Immature natural killer cell (primary cell): Measurements from ENCODE around the gene STOX2. TPM values are rescaled to one million over a fixed set of nuclear protein-coding genes. Genes with fewer than 3 reads are reported as not detected.

Experiments used
- DNase-seq, 3 donors: peaks; one replicate each; pipeline ENCODE4 v3.0.0; 2022; ENCODE audit warnings: mixed read lengths in 1 of 3
- H3K27ac Mint-ChIP-seq, 6 donors: one replicate each; pipeline ENCODE4 v1.8.0; 2020; ENCODE audit warnings: mixed read lengths in 6 of 6, mild to moderate bottlenecking in 5 of 6, inconsistent platforms in 4 of 6, moderate library complexity in 3 of 6
- H3K27me3 Mint-ChIP-seq, 3 donors: one replicate each; pipeline ENCODE4 v1.8.0; 2020 to 2021; ENCODE audit warnings: low read depth in 3 of 3, mild to moderate bottlenecking in 3 of 3, mixed read lengths in 3 of 3, moderate library complexity in 3 of 3, inconsistent platforms in 1 of 3
- H3K36me3 Mint-ChIP-seq, 3 donors: one replicate each; pipeline ENCODE4 v1.8.0; 2020; ENCODE audit warnings: mixed read lengths in 3 of 3, inconsistent platforms in 2 of 3, mild to moderate bottlenecking in 2 of 3
- H3K4me1 Mint-ChIP-seq, 2 donors: one replicate each; pipeline ENCODE4 v1.8.0; 2020; ENCODE audit warnings: inconsistent platforms in 2 of 2, mild to moderate bottlenecking in 2 of 2, mixed read lengths in 2 of 2, moderate library complexity in 1 of 2
- H3K4me3 Mint-ChIP-seq, 5 donors: one replicate each; pipeline ENCODE4 v1.8.0; 2020; ENCODE audit warnings: mild to moderate bottlenecking in 5 of 5, mixed read lengths in 5 of 5, inconsistent platforms in 3 of 5, moderate library complexity in 3 of 5
- H3K9me3 Mint-ChIP-seq, 6 donors: one replicate each; pipeline ENCODE4 v1.8.0; 2020; ENCODE audit warnings: mild to moderate bottlenecking in 6 of 6, mixed read lengths in 6 of 6, inconsistent platforms in 4 of 6, moderate library complexity in 3 of 6
- polyA plus RNA-seq, 3 donors: library from polyadenylated mRNA; unstranded; fragments of 300-500 nt; fragmentation: Illumina TruSeq; gene quantifications; one replicate each; pipeline ENCODE4 v1.2.3, GENCODE V29; 2021

Gene STOX2
- polyA plus RNA-seq, 3 donors from 2014 or later = not detected

DNA sequence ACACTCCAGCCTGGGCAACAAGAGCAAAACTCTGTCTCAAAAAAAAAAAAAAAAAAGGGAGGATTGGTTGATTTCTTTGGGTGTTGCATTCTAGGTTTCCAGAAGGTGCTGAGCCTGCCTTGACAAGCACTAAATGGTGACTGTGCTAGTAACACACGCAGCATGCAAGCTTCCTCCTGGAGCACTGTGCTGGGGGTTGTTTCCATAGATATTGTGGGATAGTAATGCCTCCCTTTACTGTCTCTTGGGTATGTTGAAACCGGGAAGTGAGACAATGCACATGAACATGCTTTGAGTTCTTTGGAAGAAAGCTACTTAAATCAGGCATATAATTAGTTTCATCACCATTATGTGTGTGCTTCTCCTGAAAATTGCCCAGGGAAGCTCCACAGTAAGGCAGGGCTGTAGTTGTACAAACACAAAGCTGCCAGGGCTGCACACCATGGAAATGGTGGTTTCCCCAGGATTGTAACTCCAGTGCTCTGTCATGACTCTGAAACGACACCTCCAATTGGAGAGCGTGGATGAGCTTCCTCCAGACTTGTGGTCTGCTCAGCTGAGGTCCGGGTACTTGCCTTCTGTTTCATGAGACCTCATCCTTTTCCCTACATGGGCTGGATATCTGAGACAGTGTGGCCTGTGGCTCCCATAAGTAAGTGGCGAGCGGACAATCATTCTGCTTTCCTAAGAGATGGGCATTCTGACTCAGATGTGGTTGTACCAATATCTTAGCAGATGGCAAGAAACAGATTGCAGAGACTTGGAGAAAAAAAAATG is 31.5 kb upstream of the STOX2 start:
- no peak for DNase-seq
- Mint-ChIP-seq H3K4me3 (no peak overlapping the region), H3K4me1 (no peaks in the 10 kb centered on the region), H3K27me3 (peaks cover 2 to 3% (median 3%) of the 10 kb centered on the region in 3 donors), H3K9me3 (no peaks in the 10 kb centered on the region), H3K27ac (no peak overlapping the region), H3K36me3 (no peaks in the 10 kb centered on the region)

DNA sequence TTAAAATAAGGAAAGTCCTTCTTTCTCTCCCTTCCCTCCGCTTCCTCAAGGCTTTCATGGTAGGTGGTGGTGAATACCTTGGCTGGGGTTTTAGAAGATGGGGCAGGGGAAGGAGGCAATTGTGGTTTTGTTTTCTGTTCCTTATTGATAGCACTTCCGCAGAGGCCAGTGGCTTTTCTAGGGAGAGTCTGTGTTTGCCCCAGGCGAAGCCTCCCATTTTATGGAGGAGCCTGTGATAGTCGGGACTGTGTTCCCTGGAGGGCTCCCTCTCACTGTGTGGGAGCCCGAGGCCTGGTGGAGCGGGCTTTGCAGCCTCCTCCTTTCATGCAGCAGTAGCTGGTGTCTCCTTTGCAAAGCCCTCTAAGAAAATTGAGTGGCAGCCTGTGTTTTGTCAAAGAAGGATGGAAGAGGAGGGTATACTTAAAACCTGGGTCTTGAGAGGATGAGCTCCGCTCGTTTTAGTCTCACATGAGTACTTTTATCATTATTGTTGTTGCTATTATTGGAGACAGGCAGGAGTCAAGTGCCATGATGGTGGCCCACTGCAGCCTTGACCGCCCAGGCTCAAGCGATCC is 29.8 kb upstream of the STOX2 start:
- Mint-ChIP-seq H3K4me3 (no peak overlapping the region), H3K4me1 (no peaks in the 10 kb centered on the region), H3K27ac (no peak overlapping the region), H3K36me3 (no peaks in the 10 kb centered on the region), H3K27me3 (peaks cover 2 to 8% (median 3%) of the 10 kb centered on the region in 3 donors), H3K9me3 (no peaks in the 10 kb centered on the region)
- DNase-seq = no peak

DNA sequence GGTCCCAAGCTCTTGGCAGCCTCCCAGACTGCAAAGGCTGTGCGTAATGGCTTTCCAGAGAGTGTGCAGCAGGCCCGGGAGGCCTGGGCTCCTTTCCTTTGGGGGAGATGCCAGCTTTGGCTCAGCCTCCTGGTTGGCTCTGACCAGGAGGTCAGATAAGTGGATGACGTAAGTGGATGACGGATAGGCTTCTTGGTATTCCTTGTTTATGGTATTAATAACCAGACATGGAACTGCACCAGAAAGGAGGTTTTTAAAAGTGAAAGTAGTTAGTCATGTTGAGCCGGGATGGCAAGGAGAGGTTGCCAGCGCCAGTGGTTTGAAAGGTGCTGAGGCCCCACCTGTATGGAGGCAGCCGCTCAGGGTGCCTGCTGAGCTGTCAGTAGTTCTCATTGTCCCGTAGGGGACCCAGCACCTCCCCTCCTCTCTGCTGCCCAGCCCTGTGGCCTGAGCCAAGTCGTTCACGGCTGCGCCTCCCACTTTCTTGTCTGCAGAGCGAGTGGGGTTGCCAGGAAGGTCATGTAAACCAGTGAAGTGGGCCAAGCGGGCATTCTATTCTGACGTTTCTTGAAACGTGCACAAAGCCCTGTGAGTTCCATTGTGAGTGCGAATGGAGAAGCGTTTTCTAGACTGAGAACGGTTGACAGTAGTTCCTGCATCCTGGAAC is 28.7 kb upstream of the STOX2 start:
- no peak overlapping the region for H3K4me3 Mint-ChIP-seq
- no peak overlapping the region for H3K27ac Mint-ChIP-seq
- H3K36me3 Mint-ChIP-seq = no peaks in the 10 kb centered on the region
- H3K9me3 Mint-ChIP-seq = no peaks in the 10 kb centered on the region
- H3K27me3 Mint-ChIP-seq = peaks cover 2 to 8% (median 3%) of the 10 kb centered on the region in 3 donors
- no peaks in the 10 kb centered on the region for H3K4me1 Mint-ChIP-seq
- no peak for DNase-seq

DNA sequence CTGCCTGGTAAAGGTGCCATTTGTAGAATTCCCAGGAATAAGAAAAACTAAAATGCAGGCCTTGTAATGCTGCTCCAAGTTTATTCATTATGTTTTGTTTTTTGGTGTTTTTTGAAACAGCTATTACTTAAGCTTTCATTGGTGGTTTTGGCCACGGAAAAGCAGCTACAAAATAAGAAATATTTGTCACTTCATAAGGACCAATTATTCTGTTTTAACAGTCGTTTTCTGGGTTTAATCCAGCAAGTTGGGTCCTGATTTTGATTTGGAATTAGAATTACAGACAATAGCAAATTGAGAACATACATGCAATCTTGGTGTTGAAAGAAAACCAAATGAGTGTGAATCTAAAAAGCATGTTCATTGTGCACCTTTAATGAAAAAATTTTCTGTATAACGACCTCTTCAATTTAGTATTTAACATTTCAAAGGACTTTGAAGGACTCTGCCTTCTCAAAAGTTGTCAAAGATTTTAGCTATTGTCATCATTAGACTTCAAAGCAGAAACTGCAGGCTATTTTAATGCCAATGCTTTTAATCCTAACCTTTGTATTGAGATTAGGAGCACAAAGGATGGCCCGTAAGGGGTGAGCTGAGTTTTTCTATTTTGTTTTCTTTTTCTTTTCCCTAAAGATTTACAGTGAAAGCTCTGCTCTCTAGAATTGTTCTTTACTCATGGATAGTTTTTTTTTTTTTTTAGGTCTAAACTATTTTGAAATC is 26.7 kb upstream of the STOX2 start:
- Mint-ChIP-seq H3K4me1 (no peaks in the 10 kb centered on the region), H3K36me3 (no peaks in the 10 kb centered on the region)

DNA sequence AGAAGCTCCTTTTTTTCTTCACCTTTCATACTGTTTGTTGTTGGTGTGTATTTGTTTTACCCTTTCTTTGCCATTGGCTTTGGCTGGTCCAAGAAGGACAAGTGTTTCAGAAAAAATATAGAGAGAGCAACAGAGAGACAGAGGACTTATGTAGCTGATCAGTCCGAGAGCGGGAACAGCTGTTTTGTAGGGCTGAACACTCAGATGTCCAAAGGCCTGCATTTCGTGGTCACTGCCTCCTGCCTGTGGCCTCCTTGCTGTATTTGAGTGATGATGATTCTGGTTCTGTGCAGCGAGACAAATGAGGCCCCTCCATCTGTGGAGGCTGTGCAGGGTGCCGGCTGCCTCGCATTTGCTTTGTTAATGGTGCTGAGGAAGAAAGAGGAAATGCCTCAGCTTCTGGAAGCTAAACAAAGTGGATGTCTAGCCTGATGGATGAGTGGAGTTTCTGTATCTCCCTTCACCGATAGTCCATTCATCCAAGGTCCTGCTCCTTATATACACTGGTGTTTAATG is 19.8 kb upstream of the STOX2 start:
- no peak for DNase-seq
- H3K27me3 Mint-ChIP-seq = peaks cover 0 to 2% (median 2%) of the 10 kb centered on the region in 3 donors
- H3K4me1 Mint-ChIP-seq = no peaks in the 10 kb centered on the region
- H3K36me3 Mint-ChIP-seq = no peaks in the 10 kb centered on the region
- no peak overlapping the region for H3K27ac Mint-ChIP-seq
- H3K4me3 Mint-ChIP-seq = no peak overlapping the region
- H3K9me3 Mint-ChIP-seq = no peaks in the 10 kb centered on the region

More for the DNA sequence above, 26.7 kb upstream of the STOX2 start:
- no peak for DNase-seq
- H3K9me3 Mint-ChIP-seq = no peaks in the 10 kb centered on the region
- peaks cover 2 to 5% (median 4%) of the 10 kb centered on the region in 3 donors for H3K27me3 Mint-ChIP-seq
- no peak overlapping the region for H3K4me3 Mint-ChIP-seq
- H3K27ac Mint-ChIP-seq = no peak overlapping the region

DNA sequence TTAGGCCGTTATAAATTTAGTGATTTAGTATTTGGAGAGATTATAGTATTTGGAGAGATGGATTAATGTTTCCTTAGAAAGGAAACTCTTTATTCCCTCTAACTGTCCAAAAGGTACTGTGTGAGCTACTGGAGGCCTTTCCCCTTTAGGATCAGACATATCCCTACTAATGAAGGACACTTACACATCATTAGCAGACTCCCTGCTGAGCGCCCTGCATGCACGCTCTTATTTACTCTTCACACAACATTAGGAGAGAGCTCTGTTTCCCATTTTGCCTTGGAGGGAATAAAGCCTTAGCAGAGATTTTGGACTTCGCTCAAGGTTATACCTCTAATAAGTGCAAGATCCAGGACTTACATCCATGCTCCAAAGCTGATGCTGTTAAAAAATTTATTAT is 17.8 kb upstream of the STOX2 start:
- H3K9me3 Mint-ChIP-seq = no peaks in the 10 kb centered on the region
- H3K36me3 Mint-ChIP-seq = no peaks in the 10 kb centered on the region
- H3K4me1 Mint-ChIP-seq = no peaks in the 10 kb centered on the region
- no peak overlapping the region for H3K4me3 Mint-ChIP-seq
- H3K27ac Mint-ChIP-seq = no peak overlapping the region
- no peak for DNase-seq
- peaks cover 0 to 2% (median 2%) of the 10 kb centered on the region in 3 donors for H3K27me3 Mint-ChIP-seq

DNA sequence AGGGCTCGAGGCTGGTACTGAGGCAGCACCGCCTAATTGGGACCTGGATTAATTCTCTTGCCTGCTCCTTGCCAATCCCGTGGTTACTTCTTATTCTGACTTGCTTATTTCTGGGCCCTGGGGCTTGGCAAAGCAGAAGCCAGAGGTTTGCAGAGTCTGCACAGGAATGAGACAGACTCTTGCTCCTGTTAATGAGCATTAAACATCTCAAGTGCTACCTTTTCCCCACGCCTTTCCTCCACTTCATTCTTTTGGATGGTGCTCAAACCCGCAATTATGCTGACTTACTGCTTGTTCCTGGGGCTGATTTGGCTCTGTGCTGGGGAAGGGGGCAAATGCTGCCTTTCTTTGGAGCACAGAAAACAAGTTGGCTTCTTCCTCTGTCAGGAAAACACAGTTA is 16.5 kb upstream of the STOX2 start:
- Mint-ChIP-seq H3K4me3 (no peak overlapping the region), H3K36me3 (no peaks in the 10 kb centered on the region), H3K4me1 (no peaks in the 10 kb centered on the region), H3K27me3 (peaks cover 0 to 2% (median 0%) of the 10 kb centered on the region in 3 donors), H3K9me3 (no peaks in the 10 kb centered on the region), H3K27ac (no peak overlapping the region)
- no peak for DNase-seq

DNA sequence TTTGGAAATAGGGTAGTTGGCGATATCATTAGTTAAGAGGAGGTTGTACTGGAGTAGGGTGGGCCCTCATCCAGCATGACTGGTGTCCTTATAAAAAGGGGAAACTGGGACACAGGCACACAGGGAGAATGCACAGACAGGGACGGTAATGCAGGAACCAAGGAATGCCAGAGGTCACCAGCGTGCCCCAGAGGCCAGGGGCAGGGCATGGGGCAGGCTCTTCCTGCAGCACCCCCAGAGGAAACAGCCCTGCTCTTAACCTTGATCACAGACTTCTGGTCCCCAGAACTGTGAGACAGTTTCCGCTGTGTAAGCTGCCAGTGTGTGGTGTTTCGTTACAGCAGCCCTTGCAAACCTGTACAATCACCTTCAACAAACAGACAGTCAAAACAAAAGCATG is 15.9 kb upstream of the STOX2 start:
- no peak for DNase-seq

DNA sequence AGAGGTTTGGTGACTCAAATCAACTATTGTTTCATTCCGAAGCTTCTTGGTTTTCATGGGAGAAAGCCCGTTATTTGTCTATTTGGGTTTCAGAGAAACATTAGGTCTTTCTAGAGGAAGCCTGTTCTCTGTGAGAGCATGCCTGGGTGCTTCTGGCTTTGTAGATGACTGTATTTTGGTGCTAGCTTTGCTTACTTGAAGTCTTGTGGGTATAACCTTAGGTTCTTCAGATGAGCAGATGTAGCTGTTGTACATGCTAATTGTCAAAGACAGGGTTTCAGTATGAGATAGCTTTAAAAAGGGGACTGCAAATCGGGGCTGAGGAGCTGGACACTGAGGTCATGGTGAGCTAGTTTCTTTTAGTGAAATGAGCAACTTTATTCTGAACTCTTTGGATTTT is 7.9 kb upstream of the STOX2 start:
- no peak overlapping the region for H3K4me3 Mint-ChIP-seq
- H3K27ac Mint-ChIP-seq = no peak overlapping the region
- no peaks in the 10 kb centered on the region for H3K4me1 Mint-ChIP-seq
- no peaks in the 10 kb centered on the region for H3K36me3 Mint-ChIP-seq
- no peaks in the 10 kb centered on the region for H3K9me3 Mint-ChIP-seq
- DNase-seq = no peak
- peaks cover 0 to 5% (median 0%) of the 10 kb centered on the region in 3 donors for H3K27me3 Mint-ChIP-seq

More for the DNA sequence above, 15.9 kb upstream of the STOX2 start:
- no peaks in the 10 kb centered on the region for H3K36me3 Mint-ChIP-seq
- peaks cover 0 to 2% (median 0%) of the 10 kb centered on the region in 3 donors for H3K27me3 Mint-ChIP-seq
- no peaks in the 10 kb centered on the region for H3K9me3 Mint-ChIP-seq
- H3K4me3 Mint-ChIP-seq = no peak overlapping the region
- H3K4me1 Mint-ChIP-seq = no peaks in the 10 kb centered on the region
- H3K27ac Mint-ChIP-seq = no peak overlapping the region

DNA sequence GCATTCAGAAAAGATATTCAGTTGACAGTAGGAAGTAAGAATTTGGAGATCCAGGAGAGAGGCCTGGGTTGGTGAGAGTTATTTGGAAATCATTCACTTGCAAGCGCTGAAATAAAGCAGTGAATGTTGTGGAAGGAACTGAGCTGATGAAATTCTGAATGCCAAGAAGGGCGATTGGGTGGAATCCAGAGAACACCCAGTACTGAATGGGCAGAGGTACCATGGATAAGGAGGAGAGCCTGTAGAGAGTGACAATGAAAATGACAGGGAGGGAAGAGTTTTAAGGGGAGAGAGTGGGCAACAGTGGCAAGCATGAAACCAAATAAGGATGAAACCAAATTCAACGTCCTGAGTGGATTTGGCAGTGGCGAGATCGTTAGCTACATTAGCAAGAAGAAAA is 6.7 kb upstream of the STOX2 start:
- DNase-seq = no peak
- H3K27ac Mint-ChIP-seq = no peak overlapping the region
- no peaks in the 10 kb centered on the region for H3K4me1 Mint-ChIP-seq
- H3K27me3 Mint-ChIP-seq = peaks cover 5 to 6% (median 6%) of the 10 kb centered on the region in 3 donors
- peaks cover 0 to 7% (median 0%) of the 10 kb centered on the region in 6 donors for H3K9me3 Mint-ChIP-seq
- no peaks in the 10 kb centered on the region for H3K36me3 Mint-ChIP-seq
- H3K4me3 Mint-ChIP-seq = no peak overlapping the region

DNA sequence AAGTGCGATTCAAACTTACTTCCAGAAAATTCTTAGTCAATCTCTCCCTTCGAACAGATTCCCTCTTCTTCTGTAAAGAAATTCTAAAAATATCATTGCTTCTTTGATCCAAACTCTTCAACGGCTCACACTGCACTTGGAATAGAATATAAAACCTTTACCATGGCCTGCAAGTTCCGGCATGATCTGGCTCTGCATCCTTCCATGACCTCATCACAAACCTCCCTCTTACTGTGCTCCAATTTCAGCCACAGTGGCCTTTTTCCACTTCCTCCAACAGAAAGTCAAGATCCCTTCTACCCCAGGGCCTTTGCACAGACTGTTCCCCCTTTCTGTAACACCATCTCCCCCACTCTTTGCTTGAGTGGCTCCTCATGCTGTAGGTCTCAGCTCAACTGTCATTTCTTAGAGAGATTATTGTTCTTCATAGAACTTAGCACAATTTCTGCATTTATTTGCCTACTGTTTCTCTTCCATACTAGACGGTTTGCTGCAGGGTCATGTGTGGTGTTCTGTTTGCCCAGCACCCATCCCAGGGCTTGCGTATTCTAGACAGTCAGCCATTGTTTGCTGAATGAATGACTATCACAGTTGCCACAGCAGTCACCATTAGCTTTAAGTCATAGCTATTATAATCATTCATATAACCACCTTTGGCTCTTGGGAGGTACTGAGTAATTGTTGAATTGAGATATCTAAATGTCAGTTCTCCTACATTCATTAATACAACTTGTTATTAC is 1.9 kb upstream of the STOX2 start:
- H3K27me3 Mint-ChIP-seq = peaks cover 14 to 22% (median 20%) of the 10 kb centered on the region in 3 donors
- peaks cover 0 to 2% of the 10 kb centered on the region in 2 donors for H3K4me1 Mint-ChIP-seq
- peaks cover 0 to 7% (median 0%) of the 10 kb centered on the region in 6 donors for H3K9me3 Mint-ChIP-seq
- no peak overlapping the region for H3K4me3 Mint-ChIP-seq
- peaks cover 0 to 3% (median 0%) of the 10 kb centered on the region in 3 donors for H3K36me3 Mint-ChIP-seq
- DNase-seq = no peak
- no peak overlapping the region for H3K27ac Mint-ChIP-seq

DNA sequence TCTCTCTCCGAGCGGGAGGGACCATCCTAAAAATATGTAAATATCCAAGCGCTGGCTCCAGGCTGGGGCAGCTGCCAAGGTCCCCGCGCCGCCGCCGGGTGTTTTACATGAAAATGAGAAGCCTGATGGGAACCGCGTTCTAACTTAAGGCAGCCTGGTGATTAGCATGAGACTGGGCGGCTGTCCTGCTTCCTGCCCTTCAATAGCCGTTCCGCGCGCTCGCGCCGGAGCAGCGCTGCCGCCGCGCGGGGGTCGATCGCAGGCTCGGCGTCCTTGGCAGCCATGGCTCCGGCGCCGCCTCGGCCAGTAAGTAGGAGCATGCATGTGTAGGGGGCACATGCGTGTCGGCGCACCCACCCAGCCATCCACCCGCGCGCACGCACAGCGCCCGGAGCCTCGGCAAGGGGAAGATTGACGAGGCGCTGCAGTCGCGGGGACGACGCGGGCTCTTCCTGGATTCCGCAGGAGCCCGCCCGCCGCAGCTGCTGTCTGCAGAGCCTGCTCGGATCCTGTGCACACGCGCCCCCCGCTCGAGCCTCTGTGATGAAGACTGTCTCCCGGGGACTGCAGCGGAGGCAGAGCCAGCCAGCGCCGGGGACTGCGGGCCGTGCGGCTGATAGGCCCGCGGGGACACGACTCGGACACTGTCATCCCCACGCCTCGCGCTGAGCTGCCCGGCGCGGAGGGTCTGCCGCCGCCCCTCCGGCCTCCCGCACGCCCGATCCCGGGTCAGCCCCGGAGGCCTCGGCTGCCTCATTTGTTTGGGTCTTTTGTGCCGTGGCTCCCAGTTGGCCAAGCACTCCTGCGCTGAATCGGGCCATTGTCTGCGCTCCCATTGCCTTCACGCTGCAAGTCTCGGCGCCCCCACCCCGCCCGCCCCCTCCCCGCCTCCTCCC is 734 bp downstream of the STOX2 start:
- Mint-ChIP-seq H3K4me1 (peaks cover 0 to 2% of the 10 kb centered on the region in 2 donors), H3K9me3 (peaks cover 0 to 9% (median 0%) of the 10 kb centered on the region in 6 donors), H3K36me3 (peaks cover 0 to 3% (median 0%) of the 10 kb centered on the region in 3 donors), H3K27ac (no peak overlapping the region), H3K4me3 (no peak overlapping the region), H3K27me3 (peaks cover 12 to 27% (median 23%) of the 10 kb centered on the region in 3 donors)
- DNase-seq = no peak
